OCI-LY3 (cell line): ENCODE data around the gene DLX3.

Experiments used
- H2AFZ ChIP-seq: fragments of 200-600, 300-600 bp; shearing (Covaris generic); 2 replicates; pipeline ENCODE4 v1.6.0; 2014; ENCODE audit warnings: antibody characterized with exemption, low read depth, low read length
- H3K27ac ChIP-seq: fragments of 200-600, 300-600 bp; sonication (generic); 2 replicates; pipeline ENCODE4 v1.5.1; 2014; ENCODE audit warnings: mild to moderate bottlenecking, low read length, moderate library complexity, mixed read lengths
- H3K27me3 ChIP-seq: fragments of 200-600, 300-600 bp; sonication (generic); 2 replicates; pipeline ENCODE4 v1.6.1; 2014; ENCODE audit warnings: low read depth, low read length, mixed read lengths
- H3K36me3 ChIP-seq: fragments of 200-600, 300-600 bp; sonication (generic); replicated peaks from 2 replicates; pipeline ENCODE3; 2014; ENCODE audit warnings: low read depth, low read length, mixed read lengths
- H3K4me1 ChIP-seq: fragments of 300-600, 200-600 bp; sonication (generic); 2 replicates; pipeline ENCODE4 v1.6.1; 2014; ENCODE audit warnings: low read length, mixed read lengths
- H3K4me2 ChIP-seq: fragments of 200-600, 300-600 bp; sonication (generic); 2 replicates; pipeline ENCODE4 v1.6.1; 2014; ENCODE audit warnings: low read length, mixed read lengths
- H3K4me3 ChIP-seq: fragments of 300-600, 200-600 bp; sonication (generic); 2 replicates; pipeline ENCODE4 v1.5.1; 2014; ENCODE audit warnings: antibody characterized with exemption, mild to moderate bottlenecking, low read length, moderate library complexity
- H3K79me2 ChIP-seq: fragments of 300-600, 200-600 bp; shearing (Covaris generic); 2 replicates; pipeline ENCODE4 v1.6.1; 2014; ENCODE audit warnings: mild to moderate bottlenecking, low read length, mixed read lengths
- H3K9ac ChIP-seq: fragments of 300-600, 200-600 bp; shearing (Covaris generic); 2 replicates; pipeline ENCODE4 v1.6.0; 2014; ENCODE audit warnings: mild to moderate bottlenecking, low read length, moderate library complexity
- H3K9me3 ChIP-seq: fragments of 200-600, 300-600 bp; shearing (Covaris generic); 2 replicates; pipeline ENCODE4 v1.6.1; 2014; ENCODE audit warnings: low read length, mixed read lengths; ENCODE audit not compliant: insufficient read depth
- H4K20me1 ChIP-seq: fragments of 200-600, 300-600 bp; sonication (generic); 2 replicates; pipeline ENCODE4 v1.6.1; 2016; ENCODE audit warnings: low read length, mixed read lengths; ENCODE audit not compliant: insufficient read depth
- CTCF ChIP-seq: fragments of 200-600, 300-600 bp; sonication (generic); IDR thresholded peaks from 2 replicates; pipeline ENCODE4 v1.5.1; 2014; ENCODE audit warnings: antibody characterized with exemption, low read length, low read depth
- EZH2phosphoT487 ChIP-seq: fragments of 200-600 bp; shearing (Covaris generic); IDR thresholded peaks from 2 replicates; pipeline ENCODE4 v1.6.1; 2018; ENCODE audit warnings: antibody characterized with exemption, mixed run types, low read depth

DLX3 gene

GRCh38 chr17:50026046-50026675, 31.1 kb upstream of the DLX3 start:
- no peak overlapping the region for H2AFZ ChIP-seq
- H3K9ac ChIP-seq, result no peak overlapping the region
- TF ChIP-seq CTCF, result no peak
- TF ChIP-seq EZH2phosphoT487, result no peak
- H3K27me3 ChIP-seq, result 0 out of 2 replicates have a peak, but pooled peaks cover 3% of the 10 kb centered on the region
- no peaks in the 10 kb centered on the region; the same call in 1 of the 2 replicates for H3K9me3 ChIP-seq
- H3K27ac ChIP-seq, result no peak overlapping the region
- H3K79me2 ChIP-seq, result no peaks in the 10 kb centered on the region
- no peak overlapping the region for H3K4me3 ChIP-seq
- peaks cover 8% of the 10 kb centered on the region; the same call in 1 of the 2 replicates for H3K4me1 ChIP-seq
- H4K20me1 ChIP-seq, result no peaks in the 10 kb centered on the region
- H3K4me2 ChIP-seq, result no peak overlapping the region
- no peaks in the 10 kb centered on the region for H3K36me3 ChIP-seq

- H4K20me1 ChIP-seq, result no peaks in the 10 kb centered on the region
- no peaks in the 10 kb centered on the region for H3K36me3 ChIP-seq
- no peak overlapping the region for H3K4me3 ChIP-seq
- H3K4me1 ChIP-seq, result peaks cover 8% of the 10 kb centered on the region; the same call in 1 of the 2 replicates
- no peaks in the 10 kb centered on the region; the same call in 1 of the 2 replicates for H3K27me3 ChIP-seq
- no peak overlapping the region for H3K9ac ChIP-seq
- no peak for TF ChIP-seq CTCF
- no peak for TF ChIP-seq EZH2phosphoT487
- no peak overlapping the region for H3K27ac ChIP-seq
- H2AFZ ChIP-seq, result no peak overlapping the region
- H3K4me2 ChIP-seq, result no peak overlapping the region
- H3K9me3 ChIP-seq, result no peaks in the 10 kb centered on the region; the same call in 1 of the 2 replicates
- H3K79me2 ChIP-seq, result no peaks in the 10 kb centered on the region
Measured at GRCh38 chr17:50024808-50025207, 29.8 kb upstream of the DLX3 start.

- H2AFZ ChIP-seq, result no peak overlapping the region
- TF ChIP-seq EZH2phosphoT487 (no peak), CTCF (no peak)
Measured at GRCh38 chr17:50023520-50023919, 28.5 kb upstream of the DLX3 start.

GRCh38 chr17:50022463-50023130, 27.6 kb upstream of the DLX3 start:
- TF ChIP-seq CTCF (no peak), EZH2phosphoT487 (no peak)

More at GRCh38 chr17:50023520-50023919, 28.5 kb upstream of the DLX3 start:
- H3K9ac ChIP-seq, result no peak overlapping the region
- H3K4me3 ChIP-seq, result no peak overlapping the region
- no peak overlapping the region for H3K4me2 ChIP-seq
- H3K4me1 ChIP-seq, result peaks cover 8% of the 10 kb centered on the region; the same call in 1 of the 2 replicates
- H3K27ac ChIP-seq, result no peak overlapping the region
- H3K9me3 ChIP-seq, result no peaks in the 10 kb centered on the region; the same call in 1 of the 2 replicates
- H3K27me3 ChIP-seq, result no peaks in the 10 kb centered on the region; the same call in 1 of the 2 replicates
- H3K79me2 ChIP-seq, result no peaks in the 10 kb centered on the region
- no peaks in the 10 kb centered on the region for H4K20me1 ChIP-seq
- H3K36me3 ChIP-seq, result no peaks in the 10 kb centered on the region

More at GRCh38 chr17:50022463-50023130, 27.6 kb upstream of the DLX3 start:
- no peaks in the 10 kb centered on the region for H3K79me2 ChIP-seq
- no peak overlapping the region for H3K27ac ChIP-seq
- H3K9me3 ChIP-seq, result no peaks in the 10 kb centered on the region; the same call in 1 of the 2 replicates
- no peaks in the 10 kb centered on the region for H3K36me3 ChIP-seq
- no peak overlapping the region for H3K9ac ChIP-seq
- H3K27me3 ChIP-seq, result no peaks in the 10 kb centered on the region; the same call in 1 of the 2 replicates
- peaks cover 7% of the 10 kb centered on the region; the same call in 1 of the 2 replicates for H3K4me1 ChIP-seq
- H3K4me3 ChIP-seq, result no peak overlapping the region
- no peak overlapping the region for H3K4me2 ChIP-seq
- H4K20me1 ChIP-seq, result no peaks in the 10 kb centered on the region
- H2AFZ ChIP-seq, result no peak overlapping the region
